Inflammatory macrophage treated with lipopolysaccharide for 4 hours (primary cell): ENCODE data around the gene SMARCA4.
"Not testable (repeated sequence)": the region's sequence is repeated elsewhere in the genome, so short reads cannot be mapped to it uniquely, and the experiment has no call there.

Experiments
- DNase-seq: peaks from one replicate; pipeline ENCODE4 v3.0.0-alpha.2; 2020

The SMARCA4 gene

GRCh38 chr19:11041194-11041593 lies 80.4 kb downstream of the SMARCA4 start:
- DNase-seq: no peak

GRCh38 chr19:11041966-11042627 lies 81.3 kb downstream of the SMARCA4 start:
- DNase-seq: no peak

- DNase-seq: no peak
Observed at GRCh38 chr19:11044431-11044830, 83.6 kb downstream of the SMARCA4 start.

- no peak for DNase-seq
Observed at GRCh38 chr19:11045536-11045935, 84.7 kb downstream of the SMARCA4 start.

GRCh38 chr19:11046605-11047354 lies 86.0 kb downstream of the SMARCA4 start:
- no peak for DNase-seq

GRCh38 chr19:11047866-11048265 lies 87.0 kb downstream of the SMARCA4 start:
- no peak for DNase-seq

- DNase-seq: no peak
Observed at GRCh38 chr19:11050323-11051114, 89.7 kb downstream of the SMARCA4 start.

- no peak for DNase-seq
Observed at GRCh38 chr19:11053817-11054195, 93.0 kb downstream of the SMARCA4 start.

- no peak for DNase-seq
Observed at GRCh38 chr19:11054200-11054599, 93.4 kb downstream of the SMARCA4 start.

GRCh38 chr19:11054628-11055027 lies 93.8 kb downstream of the SMARCA4 start:
- DNase-seq: no peak

- no peak for DNase-seq
Observed at GRCh38 chr19:11058246-11059030, 97.6 kb downstream of the SMARCA4 start.

GRCh38 chr19:11059511-11060358 lies 98.9 kb downstream of the SMARCA4 start:
- no peak for DNase-seq

- DNase-seq: no peak
Observed at GRCh38 chr19:11061952-11062351, 101.1 kb downstream of the SMARCA4 start.

GRCh38 chr19:11063434-11063833 lies 102.6 kb downstream of the SMARCA4 start:
- no peak for DNase-seq

- no peak for DNase-seq
Observed at GRCh38 chr19:11064831-11065303, 104.0 kb downstream of the SMARCA4 start.

GRCh38 chr19:11066326-11066725 lies 105.5 kb downstream of the SMARCA4 start:
- DNase-seq: no peak

GRCh38 chr19:11067356-11068113 lies 106.7 kb downstream of the SMARCA4 start:
- DNase-seq: no peak

GRCh38 chr19:11069561-11069960 lies 108.7 kb downstream of the SMARCA4 start:
- peak; percentile 39 for DNase-seq

GRCh38 chr19:11070123-11070522 lies 109.3 kb downstream of the SMARCA4 start:
- DNase-seq: no peak

GRCh38 chr19:11073568-11073967 lies 112.7 kb downstream of the SMARCA4 start:
- DNase-seq: no peak

- not testable (repeated sequence) for DNase-seq
Observed at GRCh38 chr19:11076792-11077191, 116.0 kb downstream of the SMARCA4 start.
